A673 (cell line): ENCODE measurements around the gene DOCK10. TPM values are rescaled to one million over a fixed set of nuclear protein-coding genes. Genes with fewer than 3 reads are reported as not detected.

Source experiments
- BruUV-seq: library from RNA; stranded (reverse); fragments of 400-500 nt; replicated peaks from 2 replicates; lab custom pipeline; 2021; lab: Mats Ljungman, UMichigan
- CTCF ChIA-PET: fragments of 300-600 bp; sonication (Branson Sonifier 250); formaldehyde crosslinking; loops from one replicate; lab custom pipeline; 2022; ENCODE audit warnings: antibody characterized with exemption; lab: Charles Lee
- POLR2A ChIA-PET: fragments of 300-600 bp; sonication (Branson Sonifier 250); formaldehyde crosslinking; loops from one replicate; lab custom pipeline; 2022; ENCODE audit warnings: antibody characterized with exemption; ENCODE audit not compliant: low non-redundant PET; lab: Charles Lee
- DNase-seq: peaks from one replicate; pipeline ENCODE4 v3.0.0-alpha.2; 2015; ENCODE audit warnings: low spot score
- H3K27ac ChIP-seq: fragments of 200-600 bp; sonication (generic); 2 replicates; pipeline ENCODE4 v1.5.1; 2016; ENCODE audit warnings: mixed run types, low read depth, mild to moderate bottlenecking, mixed read lengths, antibody characterized with exemption, low read length; ENCODE audit not compliant: poor library complexity, severe bottlenecking
- H3K27me3 ChIP-seq: fragments of 200-600 bp; sonication (generic); replicated peaks from 2 replicates; pipeline ENCODE4 v1.6.1; 2017; ENCODE audit warnings: mixed run types, low read depth, mild to moderate bottlenecking, mixed read lengths, antibody characterized with exemption, low read length; ENCODE audit not compliant: insufficient read depth, poor library complexity
- H3K36me3 ChIP-seq: fragments of 200-600 bp; sonication (generic); 2 replicates; pipeline ENCODE4 v1.6.1; 2016; ENCODE audit warnings: mixed run types, mild to moderate bottlenecking, mixed read lengths, antibody characterized with exemption, low read length; ENCODE audit not compliant: insufficient read depth, poor library complexity, severe bottlenecking
- H3K4me1 ChIP-seq: fragments of 200-600 bp; sonication (generic); 2 replicates; pipeline ENCODE4 v1.6.1; 2017; ENCODE audit warnings: mixed run types, mild to moderate bottlenecking, mixed read lengths, antibody characterized with exemption, low read length; ENCODE audit not compliant: insufficient read depth, poor library complexity, severe bottlenecking
- H3K4me3 ChIP-seq: fragments of 200-600 bp; sonication (generic); 2 replicates; pipeline ENCODE4 v1.5.1; 2016; ENCODE audit warnings: low read depth, mixed run types, mild to moderate bottlenecking, mixed read lengths, low read length; ENCODE audit not compliant: poor library complexity, severe bottlenecking
- H3K9me3 ChIP-seq: fragments of 200-600 bp; sonication (generic); 2 replicates; pipeline ENCODE4 v1.6.1; 2016; ENCODE audit warnings: mixed run types, low read depth, mild to moderate bottlenecking, mixed read lengths, antibody characterized with exemption, low read length; ENCODE audit not compliant: poor library complexity, severe bottlenecking
- EZH2 ChIP-seq: fragments of 200-600 bp; sonication (generic); IDR thresholded peaks from 2 replicates; pipeline ENCODE4 v1.6.1; 2017; ENCODE audit warnings: borderline replicate concordance, low read depth, mild to moderate bottlenecking, mixed read lengths, antibody characterized with exemption, low read length; ENCODE audit not compliant: poor library complexity, severe bottlenecking
- intact Hi-C: fragments of 100-400 bp; cut with micrococcal nuclease; formaldehyde crosslinking; loops from one replicate; pipeline ENCODE4 v1.10.0; 2022; ENCODE audit not compliant: unreplicated experiment
- total RNA-seq: library from RNA; stranded (reverse); gene quantifications from 2 replicates; pipeline ENCODE4 v1.2.3, GENCODE V29; 2021
- TF ChIP-seq, protein P1 (sequence below): fragments of 300-800, 200-600 bp; sonication (generic); conservative IDR thresholded peaks from 2 replicates; pipeline ENCODE4 v1.5.1; 2017; ENCODE audit warnings: low read depth, mild to moderate bottlenecking, antibody characterized with exemption, low read length, moderate library complexity, mixed read lengths

Gene DOCK10
- total RNA-seq, 1 experiment from 2014 or later, result 5.1 TPM

DNA sequence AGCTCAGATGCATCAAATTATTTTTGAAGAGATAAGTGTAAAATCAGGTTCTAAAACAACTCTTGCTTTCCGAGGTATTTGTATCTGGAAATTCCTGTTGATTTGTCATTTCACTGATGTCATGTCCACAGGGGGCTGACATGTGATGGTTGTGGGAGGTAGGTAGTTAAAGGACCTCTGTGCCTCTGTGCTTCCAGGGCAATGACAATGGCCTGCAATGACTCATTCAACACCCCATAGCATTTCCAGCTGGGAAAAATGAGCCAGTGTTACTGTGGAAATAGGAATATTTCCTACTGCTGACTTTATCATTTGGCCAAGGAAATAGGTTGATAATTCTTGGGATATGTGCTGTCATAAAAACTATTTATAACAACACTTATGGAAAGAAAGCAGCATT is 239.9 kb downstream of the DOCK10 start:
- Histone ChIP-seq H3K9me3 (no peaks in the 10 kb centered on the region), H3K4me1 (no peaks in the 10 kb centered on the region), H3K27ac (no peak overlapping the region), H3K36me3 (no peaks in the 10 kb centered on the region), H3K27me3 (no peaks in the 10 kb centered on the region), H3K4me3 (no peak overlapping the region)
- no TSS peak for BruUV-seq
- ChIA-PET POLR2A (no interaction called here), CTCF (no interaction called here)
- peak; percentile 33 for DNase-seq
- intact Hi-C loops, result no loop called here
- TF ChIP-seq, protein P1, sequence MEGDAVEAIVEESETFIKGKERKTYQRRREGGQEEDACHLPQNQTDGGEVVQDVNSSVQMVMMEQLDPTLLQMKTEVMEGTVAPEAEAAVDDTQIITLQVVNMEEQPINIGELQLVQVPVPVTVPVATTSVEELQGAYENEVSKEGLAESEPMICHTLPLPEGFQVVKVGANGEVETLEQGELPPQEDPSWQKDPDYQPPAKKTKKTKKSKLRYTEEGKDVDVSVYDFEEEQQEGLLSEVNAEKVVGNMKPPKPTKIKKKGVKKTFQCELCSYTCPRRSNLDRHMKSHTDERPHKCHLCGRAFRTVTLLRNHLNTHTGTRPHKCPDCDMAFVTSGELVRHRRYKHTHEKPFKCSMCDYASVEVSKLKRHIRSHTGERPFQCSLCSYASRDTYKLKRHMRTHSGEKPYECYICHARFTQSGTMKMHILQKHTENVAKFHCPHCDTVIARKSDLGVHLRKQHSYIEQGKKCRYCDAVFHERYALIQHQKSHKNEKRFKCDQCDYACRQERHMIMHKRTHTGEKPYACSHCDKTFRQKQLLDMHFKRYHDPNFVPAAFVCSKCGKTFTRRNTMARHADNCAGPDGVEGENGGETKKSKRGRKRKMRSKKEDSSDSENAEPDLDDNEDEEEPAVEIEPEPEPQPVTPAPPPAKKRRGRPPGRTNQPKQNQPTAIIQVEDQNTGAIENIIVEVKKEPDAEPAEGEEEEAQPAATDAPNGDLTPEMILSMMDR, result no peak
- TF ChIP-seq EZH2, result no peak

DNA sequence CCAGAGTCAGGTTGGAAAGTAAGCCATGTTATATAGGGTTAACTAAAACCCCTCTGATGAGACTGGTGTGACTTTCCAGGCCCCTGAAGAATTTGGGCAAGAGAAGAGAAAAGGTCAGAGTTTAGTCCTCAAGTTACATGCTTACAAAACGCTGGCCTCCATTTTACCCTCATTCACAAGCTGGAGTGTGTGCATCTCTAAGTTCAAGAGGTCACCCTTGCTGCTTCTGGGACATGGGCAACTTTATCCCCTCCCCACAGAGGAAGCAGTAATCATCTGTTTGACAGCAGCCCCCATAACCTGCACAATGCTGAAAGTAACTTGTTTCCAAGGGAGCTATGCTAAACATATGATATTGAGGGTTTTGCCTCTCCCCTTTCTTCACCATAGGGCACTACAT is 240.9 kb downstream of the DOCK10 start:
- no peak overlapping the region for H3K4me3 ChIP-seq
- H3K9me3 ChIP-seq, result no peaks in the 10 kb centered on the region
- ChIA-PET POLR2A (no interaction called here), CTCF (no interaction called here)
- no peak overlapping the region for H3K27ac ChIP-seq
- BruUV-seq, result no TSS peak
- no peak for TF ChIP-seq EZH2
- TF ChIP-seq, protein P1, result no peak
- DNase-seq, result no peak
- no peaks in the 10 kb centered on the region for H3K36me3 ChIP-seq
- no peaks in the 10 kb centered on the region for H3K4me1 ChIP-seq
- H3K27me3 ChIP-seq, result no peaks in the 10 kb centered on the region
- intact Hi-C loops, result no loop called here

DNA sequence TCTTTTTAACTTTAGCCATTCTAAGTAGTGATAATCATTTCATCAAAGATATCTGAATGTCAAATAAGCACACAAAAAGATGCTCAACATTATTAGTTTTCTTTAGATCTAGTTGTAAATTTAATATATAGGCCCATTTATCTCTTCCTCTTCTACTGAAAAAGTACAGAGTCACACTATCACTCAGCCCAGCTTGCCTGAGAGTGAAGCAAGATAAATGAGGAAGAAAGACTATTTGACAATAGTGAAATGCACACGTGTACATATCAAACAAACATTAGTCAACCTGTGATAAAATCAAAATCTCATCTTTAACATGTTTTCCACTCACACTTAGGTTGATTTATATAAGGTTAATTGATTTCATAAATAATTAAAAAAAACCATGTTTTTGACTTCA is 242.6 kb downstream of the DOCK10 start:
- H3K4me3 ChIP-seq, result no peak overlapping the region
- no peaks in the 10 kb centered on the region for H3K9me3 ChIP-seq
- no peaks in the 10 kb centered on the region for H3K4me1 ChIP-seq
- POLR2A ChIA-PET, result no interaction called here
- TF ChIP-seq, protein P1, result no peak
- TF ChIP-seq EZH2, result no peak
- no peak overlapping the region for H3K27ac ChIP-seq
- CTCF ChIA-PET, result no interaction called here
- no TSS peak for BruUV-seq
- DNase-seq, result no peak
- no peaks in the 10 kb centered on the region for H3K27me3 ChIP-seq
- intact Hi-C loops, result no loop called here
- H3K36me3 ChIP-seq, result no peaks in the 10 kb centered on the region
